ENCODE results near the gene BEST2.

The BEST2 gene

GRCh38 chr19:12751635-12752034 lies at the start of gene BEST2:
Gene BEST2 (plus strand): TSS chr19:12751791. CDS start chr19:12752593, 802 bp downstream.
- H3K36me3 ChIP-seq (ENCODE audit: insufficient read depth) = no peaks in the 10 kb centered on the region
- no peak within 1 kb of the TSS for H2AFZ ChIP-seq (ENCODE audit: low read depth)
- H3K9ac ChIP-seq = no peak within 1 kb of the TSS
- no peak for TF ChIP-seq CTCF (conservative IDR thresholded peaks at IDR 0.05; ENCODE audit: low read depth, low read length)
- H3K4me1 ChIP-seq (ENCODE audit: low read depth, poor library complexity, severe bottlenecking) = no peaks in the 10 kb centered on the region
- H3K79me2 ChIP-seq (ENCODE audit: insufficient read depth, low read depth) = no peaks in the 10 kb centered on the region
- H4K20me1 ChIP-seq (ENCODE audit: insufficient read depth) = no peaks in the 10 kb centered on the region
- no peak within 1 kb of the TSS for H3K4me3 ChIP-seq (IDR thresholded peaks at IDR 0.05; ENCODE audit: insufficient read depth, low read depth, low read length)
- no peak within 1 kb of the TSS for H3K27ac ChIP-seq
- H3K27me3 ChIP-seq (ENCODE audit: insufficient read depth, low read depth) = peaks cover 71% of the 10 kb centered on the region
- no peak within 1 kb of the TSS for H3K4me2 ChIP-seq

- peaks cover 11% of the 10 kb centered on the region for H3K4me1 ChIP-seq (ENCODE audit: low read depth, poor library complexity, severe bottlenecking)
- no peaks in the 10 kb centered on the region for H3K27me3 ChIP-seq (ENCODE audit: insufficient read depth, low read depth)
- H3K36me3 ChIP-seq (ENCODE audit: insufficient read depth) = no peaks in the 10 kb centered on the region; the same call in 1 of the 2 replicates
- no peaks in the 10 kb centered on the region for H4K20me1 ChIP-seq (ENCODE audit: insufficient read depth)
- H3K4me2 ChIP-seq = no peak overlapping the region
- no peaks in the 10 kb centered on the region for H3K79me2 ChIP-seq (ENCODE audit: insufficient read depth, low read depth)
- TF ChIP-seq CTCF (conservative IDR thresholded peaks at IDR 0.05; ENCODE audit: low read depth, low read length) = no peak
- no peak overlapping the region for H3K27ac ChIP-seq
- H3K4me3 ChIP-seq (IDR thresholded peaks at IDR 0.05; ENCODE audit: insufficient read depth, low read depth, low read length) = no peak overlapping the region
- H3K9ac ChIP-seq = no peak overlapping the region
- no peak overlapping the region for H2AFZ ChIP-seq (ENCODE audit: low read depth)
These were observed 48.5 kb upstream of the BEST2 start for GRCh38 chr19:12703046-12703445.

- Histone ChIP-seq H2AFZ (ENCODE audit: low read depth) (no peak overlapping the region), H3K4me3 (IDR thresholded peaks at IDR 0.05; ENCODE audit: insufficient read depth, low read depth, low read length) (no peak overlapping the region), H3K4me2 (no peak overlapping the region), H4K20me1 (ENCODE audit: insufficient read depth) (no peaks in the 10 kb centered on the region), H3K79me2 (ENCODE audit: insufficient read depth, low read depth) (no peaks in the 10 kb centered on the region), H3K27me3 (ENCODE audit: insufficient read depth, low read depth) (no peaks in the 10 kb centered on the region), H3K27ac (no peak overlapping the region), H3K4me1 (ENCODE audit: low read depth, poor library complexity, severe bottlenecking) (no peaks in the 10 kb centered on the region), H3K9ac (no peak overlapping the region), H3K36me3 (ENCODE audit: insufficient read depth) (no peaks in the 10 kb centered on the region; the same call in 1 of the 2 replicates)
- no peak for TF ChIP-seq CTCF (conservative IDR thresholded peaks at IDR 0.05; ENCODE audit: low read depth, low read length)
These were observed 46.4 kb upstream of the BEST2 start for GRCh38 chr19:12705169-12705568.

- TF ChIP-seq CTCF (conservative IDR thresholded peaks at IDR 0.05; ENCODE audit: low read depth, low read length) = no peak
- no peak overlapping the region for H3K4me2 ChIP-seq
- H3K79me2 ChIP-seq (ENCODE audit: insufficient read depth, low read depth) = no peaks in the 10 kb centered on the region
- H4K20me1 ChIP-seq (ENCODE audit: insufficient read depth) = no peaks in the 10 kb centered on the region
- H3K9ac ChIP-seq = no peak overlapping the region
- H2AFZ ChIP-seq (ENCODE audit: low read depth) = no peak overlapping the region
- no peaks in the 10 kb centered on the region for H3K4me1 ChIP-seq (ENCODE audit: low read depth, poor library complexity, severe bottlenecking)
- no peaks in the 10 kb centered on the region for H3K27me3 ChIP-seq (ENCODE audit: insufficient read depth, low read depth)
- peaks cover 3% of the 10 kb centered on the region; the same call in 1 of the 2 replicates for H3K36me3 ChIP-seq (ENCODE audit: insufficient read depth)
- no peak overlapping the region for H3K4me3 ChIP-seq (IDR thresholded peaks at IDR 0.05; ENCODE audit: insufficient read depth, low read depth, low read length)
- no peak overlapping the region for H3K27ac ChIP-seq
These were observed 45.8 kb upstream of the BEST2 start for GRCh38 chr19:12705654-12706331.
